Endothelial cell of umbilical vein (primary cell): ENCODE results near the gene TAS1R1. TPM values are rescaled to one million over a fixed set of nuclear protein-coding genes. Genes with fewer than 3 reads are reported as not detected.

Experiments used
- BruUV-seq: library from RNA; stranded (reverse); fragments of 400-500 nt; replicated peaks from 2 replicates; lab custom pipeline; 2021; lab: Mats Ljungman, UMichigan
- CTCF ChIA-PET: fragments of 300-600, 350-600 bp; sonication (Branson Sonifier 250); formaldehyde crosslinking; loops from one replicate; lab custom pipeline; 2021; ENCODE audit warnings: antibody characterized with exemption, inconsistent platforms; lab: Charles Lee
- POLR2A ChIA-PET: fragments of 300-600, 350-600 bp; sonication (Branson Sonifier 250); formaldehyde crosslinking; loops from one replicate; lab custom pipeline; 2021; ENCODE audit warnings: antibody characterized with exemption, inconsistent platforms; lab: Charles Lee
- DNase-seq: peaks from one replicate; pipeline ENCODE4 v3.0.0-alpha.2; 2011; ENCODE audit warnings: low read depth, low spot score
- FAIRE-seq: peaks from 2 replicates; lab custom pipeline; 2011; peaks lifted over from hg19 to GRCh38; lab: Jason Lieb, UNC
- H2AFZ ChIP-seq: 2 replicates; pipeline ENCODE4 v1.6.0; 2012; ENCODE audit warnings: low read depth, low read length, control low read depth, inconsistent platforms
- H3K27ac ChIP-seq: 2 replicates; pipeline ENCODE4 v1.5.1; 2011; ENCODE audit warnings: low read depth, mild to moderate bottlenecking, control low read depth, low read length, moderate library complexity; ENCODE audit not compliant: insufficient read depth
- H3K27me3 ChIP-seq, 2 experiments: 2 replicates each; pipeline versions ENCODE4 v1.6.0 to v1.6.1; 2011; ENCODE audit warnings: low read length in 2 of 2, mixed read lengths in 1 of 2; ENCODE audit not compliant: control insufficient read depth in 2 of 2, insufficient read depth in 2 of 2
- H3K36me3 ChIP-seq, 2 experiments: 2 replicates in 1 of 2; 3 replicates in 1 of 2; pipeline ENCODE4 v1.5.1; 2011; ENCODE audit warnings: low read length in 2 of 2, mild to moderate bottlenecking in 1 of 2, moderate library complexity in 1 of 2; ENCODE audit not compliant: control insufficient read depth in 2 of 2, insufficient read depth in 2 of 2; ENCODE audit errors: extremely low read depth in 1 of 2
- H3K4me1 ChIP-seq: 3 replicates; pipeline ENCODE4 v1.5.1; 2011; ENCODE audit warnings: mild to moderate bottlenecking, low read length; ENCODE audit not compliant: control insufficient read depth, insufficient read depth; ENCODE audit errors: extremely low read depth
- H3K4me2 ChIP-seq: 2 replicates; pipeline ENCODE4 v1.6.1; 2011; ENCODE audit warnings: low read length, control low read depth, mixed read lengths; ENCODE audit not compliant: insufficient read depth
- H3K4me3 ChIP-seq, 3 experiments: fragments of 200-600 bp in 1 of 3; sonication (generic), shearing (Covaris generic) in 1 of 3; replicated peaks in 1 of 3; 2 replicates each; pipeline ENCODE4 v1.5.1; 2011 to 2016; ENCODE audit warnings: control low read depth in 3 of 3, low read length in 3 of 3, mild to moderate bottlenecking in 2 of 3, inconsistent platforms in 1 of 3, low read depth in 1 of 3, moderate library complexity in 1 of 3; ENCODE audit not compliant: insufficient read depth in 1 of 3
- H3K79me2 ChIP-seq: 2 replicates; pipeline ENCODE4 v1.6.0; 2012; ENCODE audit warnings: low read length, inconsistent platforms; ENCODE audit not compliant: control insufficient read depth, insufficient read depth
- H3K9ac ChIP-seq: replicated peaks from 2 replicates; pipeline ENCODE3; 2011; ENCODE audit warnings: low read length, control low read depth; ENCODE audit not compliant: insufficient read depth; ENCODE audit errors: extremely low read depth
- H3K9me1 ChIP-seq: replicated peaks from 3 replicates; pipeline ENCODE4 v1.6.0; 2011; ENCODE audit warnings: mild to moderate bottlenecking, low read length; ENCODE audit not compliant: control insufficient read depth, insufficient read depth; ENCODE audit errors: extremely low read depth
- H3K9me3 ChIP-seq: replicated peaks from 2 replicates; pipeline ENCODE4 v1.5.1; 2012; ENCODE audit warnings: low read length, inconsistent platforms; ENCODE audit not compliant: control insufficient read depth, insufficient read depth
- H4K20me1 ChIP-seq: replicated peaks from 2 replicates; pipeline ENCODE3; 2011; ENCODE audit warnings: mild to moderate bottlenecking, low read length; ENCODE audit not compliant: control insufficient read depth, insufficient read depth; ENCODE audit errors: extremely low read depth
- CTCF ChIP-seq, 2 donors: IDR thresholded peaks; 1 replicate in 1 of 2; 2 replicates in 1 of 2; pipeline ENCODE4 v1.5.1; 2011; ENCODE audit warnings: low read length in 2 of 2, mild to moderate bottlenecking in 2 of 2, moderate library complexity in 2 of 2, control low read depth in 1 of 2, inconsistent platforms in 1 of 2, low read depth in 1 of 2; ENCODE audit not compliant: insufficient read depth in 1 of 2; ENCODE audit errors: extremely low read depth in 1 of 2
- EZH2 ChIP-seq: IDR thresholded peaks from 2 replicates; pipeline ENCODE4 v1.6.1; 2012; ENCODE audit warnings: borderline replicate concordance, low read depth, mild to moderate bottlenecking, moderate library complexity, low read length, inconsistent platforms; ENCODE audit not compliant: severe bottlenecking
- FOS ChIP-seq: IDR thresholded peaks from 2 replicates; pipeline ENCODE4 v1.6.1; 2011; ENCODE audit warnings: mild to moderate bottlenecking, low read length, moderate library complexity, borderline replicate concordance; ENCODE audit not compliant: insufficient read depth
- GATA2 ChIP-seq: IDR thresholded peaks from 2 replicates; pipeline ENCODE4 v1.7.0; 2011; ENCODE audit warnings: low read depth, mild to moderate bottlenecking, moderate library complexity, mixed read lengths, low read length; ENCODE audit not compliant: insufficient read length, insufficient read depth
- JUN ChIP-seq: IDR thresholded peaks from 2 replicates; pipeline ENCODE4 v1.6.1; 2011; ENCODE audit warnings: borderline replicate concordance, low read depth; ENCODE audit not compliant: insufficient read length, insufficient read depth
- MAX ChIP-seq: IDR thresholded peaks from 2 replicates; pipeline ENCODE4 v1.6.1; 2011; ENCODE audit not compliant: insufficient read depth, insufficient read length
- MYC ChIP-seq: IDR thresholded peaks from one replicate; pipeline ENCODE4 v1.6.1; 2011; ENCODE audit warnings: mild to moderate bottlenecking, low read depth, low read length
- POLR2A ChIP-seq: IDR thresholded peaks from 2 replicates; pipeline ENCODE4 v1.6.1; 2012; ENCODE audit warnings: low read depth, mild to moderate bottlenecking, control low read depth, low read length
- POLR2AphosphoS5 ChIP-seq: IDR thresholded peaks from 2 replicates; pipeline ENCODE4 v1.6.1; 2012; ENCODE audit warnings: low read depth, mild to moderate bottlenecking, control low read depth, low read length, moderate library complexity; ENCODE audit not compliant: insufficient read depth
- dilution Hi-C: fragments of 300-500 bp; cut with MboI; formaldehyde crosslinking; loops from one replicate; pipeline ENCODE4 v1.15.0; 2019; ENCODE audit warnings: low sequenced_read_pairs; ENCODE audit not compliant: extremely low pct_ligation_motif_present
- intact Hi-C: fragments of 100-400 bp; cut with micrococcal nuclease; formaldehyde crosslinking; loops from one replicate; pipeline ENCODE4 v1.10.0; 2022
- polyA plus RNA-seq, 4 experiments: library from polyadenylated mRNA; depleted of rRNA in 3 of 4; stranded (reverse) in 3 of 4; unstranded in 1 of 4; fragments of >200 nt; gene quantifications; 2 replicates each; pipeline versions ENCODE4 v1.2.1 to v1.2.3, GENCODE V29; 2011 to 2012; ENCODE audit warnings: missing spikeins in 1 of 4
- total RNA-seq: library from RNA; stranded (reverse); gene quantifications from 2 replicates; pipeline ENCODE4 v1.2.3, GENCODE V29; 2021

The TAS1R1 gene
- total and polyA plus RNA-seq, 2 donors (not counting 3 experiments of a cell fraction or from before 2014, with no cell fraction given) = not detected

DNA sequence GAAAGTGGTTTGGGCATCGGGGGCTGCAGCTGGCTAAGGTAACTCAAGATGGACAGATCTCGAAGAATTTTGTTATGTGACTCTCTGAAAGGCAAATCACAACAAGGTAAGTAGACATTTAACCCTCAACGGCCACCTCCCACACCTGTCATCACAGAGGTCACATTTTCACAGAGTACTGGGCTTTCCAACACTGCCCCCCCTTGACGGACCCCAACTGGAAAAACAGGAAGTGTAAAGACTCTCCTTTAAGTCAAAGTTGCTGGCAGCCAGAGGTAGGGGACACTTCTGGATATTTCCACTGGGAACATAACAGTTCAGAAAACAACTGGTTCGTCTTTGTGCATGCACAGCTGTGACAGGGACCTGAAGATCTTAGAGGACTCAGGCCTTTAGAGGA, 23.1 kb upstream of the TAS1R1 start:
- no TSS peak for BruUV-seq
- no peak overlapping the region for H2AFZ ChIP-seq
- H3K4me3 ChIP-seq = no peak overlapping the region
- H3K9me3 ChIP-seq = no peaks in the 10 kb centered on the region
- CTCF ChIA-PET = no interaction called here
- DNase-seq (no peak), FAIRE-seq (no peak)
- peaks cover 12 to 26% of the 10 kb centered on the region in 2 experiments for H3K36me3 ChIP-seq
- no peak overlapping the region for H3K4me2 ChIP-seq
- H3K27ac ChIP-seq = no peak overlapping the region
- POLR2A ChIA-PET = no interaction called here
- peaks cover 5% of the 10 kb centered on the region for H3K79me2 ChIP-seq
- TF ChIP-seq MAX = no peak
- TF ChIP-seq POLR2AphosphoS5 = no peak
- no peak for TF ChIP-seq GATA2
- TF ChIP-seq FOS = no peak
- TF ChIP-seq JUN = no peak
- TF ChIP-seq MYC = no peak
- TF ChIP-seq POLR2A = no peak
- TF ChIP-seq CTCF (IDR thresholded peaks at IDR 0.05; ENCODE audit: extremely low read depth in 1 of 2, insufficient read depth in 1 of 2, low read depth in 1 of 2, low read length in 2 of 2) = no peak
- TF ChIP-seq EZH2 = no peak
- dilution Hi-C loops = no loop called here
- H3K27me3 ChIP-seq = no peaks in the 10 kb centered on the region
- intact Hi-C loops = no loop called here
- no peaks in the 10 kb centered on the region for H3K4me1 ChIP-seq
- H3K9ac ChIP-seq = no peak overlapping the region
- H4K20me1 ChIP-seq = no peaks in the 10 kb centered on the region
- H3K9me1 ChIP-seq = no peaks in the 10 kb centered on the region
